KMS-11 (cell line): Measurements from ENCODE around the gene OSTM1.
"Not testable (repeated sequence)": the region's sequence is repeated elsewhere in the genome, so short reads cannot be mapped to it uniquely, and the experiment has no call there.

Experiments used
- H2AFZ ChIP-seq: fragments of 200-600 bp; sonication (generic); 2 replicates; pipeline ENCODE4 v1.6.1; 2016; ENCODE audit warnings: antibody characterized with exemption, mixed run types, low read depth
- H3K27ac ChIP-seq: fragments of 200-600 bp; sonication (generic); 2 replicates; pipeline ENCODE4 v1.6.1; 2016; ENCODE audit warnings: mild to moderate bottlenecking, mixed run types
- H3K27me3 ChIP-seq: fragments of 200-600 bp; sonication (generic); 2 replicates; pipeline ENCODE4 v1.6.1; 2017; ENCODE audit warnings: mild to moderate bottlenecking, low read depth, mixed run types, moderate library complexity; ENCODE audit not compliant: insufficient read depth
- H3K36me3 ChIP-seq: fragments of 200-600 bp; sonication (generic); 2 replicates; pipeline ENCODE4 v1.6.1; 2017; ENCODE audit warnings: mild to moderate bottlenecking, mixed run types; ENCODE audit not compliant: insufficient read depth
- H3K4me1 ChIP-seq: fragments of 200-600 bp; sonication (generic); 2 replicates; pipeline ENCODE4 v1.6.1; 2016; ENCODE audit warnings: mild to moderate bottlenecking, low read depth, mixed run types; ENCODE audit not compliant: poor library complexity, severe bottlenecking
- H3K4me2 ChIP-seq: fragments of 200-600 bp; sonication (generic); 2 replicates; pipeline ENCODE4 v1.7.0; 2016; ENCODE audit warnings: mild to moderate bottlenecking, mixed run types
- H3K4me3 ChIP-seq: fragments of 200-600 bp; sonication (generic); IDR thresholded peaks from 2 replicates; pipeline ENCODE4 v1.6.1; 2017; ENCODE audit warnings: low read depth, low read length, mixed read lengths; ENCODE audit not compliant: insufficient read depth
- H3K79me2 ChIP-seq: fragments of 200-600 bp; sonication (generic); 2 replicates; pipeline ENCODE4 v1.6.1; 2016; ENCODE audit warnings: low read depth, mixed run types; ENCODE audit not compliant: insufficient read depth
- H3K9ac ChIP-seq: fragments of 200-600 bp; sonication (generic); 2 replicates; pipeline ENCODE4 v1.6.1; 2016; ENCODE audit warnings: mild to moderate bottlenecking, mixed run types
- H4K20me1 ChIP-seq: fragments of 200-600 bp; sonication (generic); 2 replicates; pipeline ENCODE4 v1.6.1; 2016; ENCODE audit warnings: mild to moderate bottlenecking, mixed run types; ENCODE audit not compliant: insufficient read depth
- CTCF ChIP-seq: fragments of 200-600 bp; sonication (generic); conservative IDR thresholded peaks from 2 replicates; pipeline ENCODE4 v1.6.1; 2017; ENCODE audit warnings: low read depth, mild to moderate bottlenecking, antibody characterized with exemption, low read length, moderate library complexity, mixed read lengths

Gene OSTM1

GRCh38 chr6:108024427-108025073, 50.0 kb downstream of the OSTM1 start:
- Histone ChIP-seq H3K9ac (no peak overlapping the region), H3K4me3 (no peak overlapping the region), H3K79me2 (no peaks in the 10 kb centered on the region), H2AFZ (no peak overlapping the region), H3K4me2 (no peak overlapping the region), H3K27ac (no peak overlapping the region), H3K27me3 (no peaks in the 10 kb centered on the region), H3K36me3 (no peaks in the 10 kb centered on the region), H4K20me1 (no peaks in the 10 kb centered on the region), H3K4me1 (no peaks in the 10 kb centered on the region)
- no peak for TF ChIP-seq CTCF

GRCh38 chr6:108020472-108021116, 53.9 kb downstream of the OSTM1 start:
- H3K4me3 ChIP-seq, result no peak overlapping the region
- H3K27me3 ChIP-seq, result no peaks in the 10 kb centered on the region
- TF ChIP-seq CTCF, result no peak
- no peaks in the 10 kb centered on the region for H3K4me1 ChIP-seq
- no peak overlapping the region for H3K9ac ChIP-seq
- H3K36me3 ChIP-seq, result no peaks in the 10 kb centered on the region
- H3K27ac ChIP-seq, result no peak overlapping the region
- H2AFZ ChIP-seq, result no peak overlapping the region
- no peak overlapping the region for H3K4me2 ChIP-seq
- H4K20me1 ChIP-seq, result no peaks in the 10 kb centered on the region
- H3K79me2 ChIP-seq, result no peaks in the 10 kb centered on the region

DNA sequence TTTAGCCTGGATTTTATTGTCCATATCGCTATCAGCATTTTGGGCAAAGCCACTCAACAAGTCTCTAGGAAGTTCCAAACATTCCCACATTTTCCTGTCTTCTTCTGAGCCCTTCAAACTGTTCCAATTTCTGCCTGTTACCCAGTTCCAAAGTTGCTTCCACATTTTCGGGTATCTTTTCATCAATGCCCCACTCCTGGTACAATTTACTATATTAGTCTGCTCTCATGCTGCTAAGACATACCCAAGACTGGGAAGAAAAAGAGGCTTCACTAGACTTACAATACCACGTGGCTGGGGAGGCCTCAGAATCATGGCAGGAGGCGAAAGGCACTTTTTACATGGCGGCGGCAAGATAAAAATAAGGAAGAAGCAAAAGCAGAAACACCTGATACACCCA, 58.3 kb downstream of the OSTM1 start:
- not testable (repeated sequence) for H3K4me2 ChIP-seq, H3K27ac ChIP-seq, H4K20me1 ChIP-seq, H3K4me1 ChIP-seq, H3K79me2 ChIP-seq, H2AFZ ChIP-seq, H3K36me3 ChIP-seq, H3K4me3 ChIP-seq, H3K9ac ChIP-seq, H3K27me3 ChIP-seq

DNA sequence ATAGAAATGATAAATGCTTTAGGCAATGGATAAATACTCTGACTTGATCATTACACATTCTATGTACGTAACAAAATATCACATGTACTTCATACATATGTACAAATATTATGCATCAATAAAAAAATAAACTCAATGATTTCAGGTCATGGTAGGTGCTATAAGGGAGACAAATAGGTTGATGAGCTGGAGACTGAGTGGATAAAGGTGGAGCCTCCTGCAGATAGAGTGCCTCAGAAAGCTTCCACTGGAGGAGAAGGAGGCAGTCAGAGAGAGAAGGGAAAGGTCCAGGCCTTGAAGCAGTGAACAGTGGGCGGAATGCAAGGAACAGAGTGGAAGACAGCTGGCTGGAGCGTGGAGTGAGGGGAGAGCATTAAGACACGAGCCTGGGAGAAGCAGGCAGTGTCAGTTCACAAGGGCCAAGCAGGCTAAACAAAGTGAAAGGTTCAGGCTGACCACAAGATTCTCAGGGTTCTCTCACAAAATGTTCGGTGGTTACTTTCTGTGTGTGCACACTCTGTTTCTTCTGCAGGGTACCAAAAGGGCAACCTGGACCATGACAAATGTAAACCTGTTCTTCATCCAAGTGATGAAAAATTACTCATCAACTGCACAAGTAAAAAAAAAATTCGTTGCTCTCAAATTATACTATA, 60.6 kb downstream of the OSTM1 start:
- H2AFZ ChIP-seq, result no peak overlapping the region
- H3K9ac ChIP-seq, result no peak overlapping the region
- no peak for TF ChIP-seq CTCF

DNA sequence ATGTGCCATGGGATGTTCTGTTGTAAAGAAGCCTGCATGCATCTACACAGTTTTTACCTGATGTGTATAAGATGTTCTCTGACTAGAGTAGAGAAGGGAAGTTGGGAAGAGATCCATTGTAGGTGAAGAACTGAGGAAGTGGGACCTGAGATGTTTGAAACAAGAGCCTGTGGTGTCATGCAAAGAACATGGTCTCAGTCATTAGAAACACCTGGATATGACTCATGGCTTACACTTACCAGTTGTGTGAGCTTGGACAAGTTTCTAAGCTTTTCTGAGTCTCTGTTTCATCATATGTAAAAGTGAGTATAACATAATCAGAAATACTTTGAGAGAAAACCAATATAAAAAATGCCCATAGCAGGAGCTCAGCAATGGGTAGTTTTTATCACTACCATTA, 64.6 kb downstream of the OSTM1 start:
- Histone ChIP-seq H3K9ac (no peak overlapping the region), H2AFZ (no peak overlapping the region), H4K20me1 (no peaks in the 10 kb centered on the region), H3K79me2 (no peaks in the 10 kb centered on the region), H3K27me3 (no peaks in the 10 kb centered on the region), H3K4me1 (no peaks in the 10 kb centered on the region), H3K27ac (no peak overlapping the region), H3K36me3 (no peaks in the 10 kb centered on the region), H3K4me3 (no peak overlapping the region), H3K4me2 (no peak overlapping the region)
- TF ChIP-seq CTCF, result no peak

More for the DNA sequence above, 60.6 kb downstream of the OSTM1 start:
- Histone ChIP-seq H4K20me1 (no peaks in the 10 kb centered on the region), H3K4me2 (no peak overlapping the region), H3K4me1 (no peaks in the 10 kb centered on the region), H3K4me3 (no peak overlapping the region), H3K27me3 (no peaks in the 10 kb centered on the region), H3K36me3 (no peaks in the 10 kb centered on the region), H3K27ac (no peak overlapping the region), H3K79me2 (no peaks in the 10 kb centered on the region)

GRCh38 chr6:108009258-108009657, 65.3 kb downstream of the OSTM1 start:
- not testable (repeated sequence) for H3K27ac ChIP-seq, H3K27me3 ChIP-seq, H4K20me1 ChIP-seq

More at GRCh38 chr6:108009258-108009657, 65.3 kb downstream of the OSTM1 start:
- H3K36me3 ChIP-seq, H2AFZ ChIP-seq, H3K4me1 ChIP-seq, H3K4me2 ChIP-seq, H3K9ac ChIP-seq, H3K79me2 ChIP-seq, H3K4me3 ChIP-seq: not testable (repeated sequence)
